Glutamatergic neuron (in vitro differentiated cells): Measurements from ENCODE around the gene TMEM94. TPM values are rescaled to one million over a fixed set of nuclear protein-coding genes. Genes with fewer than 3 reads are reported as not detected.

Source experiments
- DNase-seq: peaks from one replicate; pipeline ENCODE4 v3.0.0; 2022
- H3K27ac Mint-ChIP-seq: one replicate; pipeline ENCODE4 v1.8.0; 2020; ENCODE audit warnings: mild to moderate bottlenecking, mixed read lengths, inconsistent platforms; ENCODE audit not compliant: unreplicated experiment
- H3K27me3 Mint-ChIP-seq: one replicate; pipeline ENCODE4 v1.8.0; 2020; ENCODE audit warnings: mild to moderate bottlenecking, moderate library complexity, mixed read lengths, inconsistent platforms; ENCODE audit not compliant: unreplicated experiment
- H3K36me3 Mint-ChIP-seq: one replicate; pipeline ENCODE4 v1.8.0; 2020; ENCODE audit warnings: mild to moderate bottlenecking, mixed read lengths, inconsistent platforms; ENCODE audit not compliant: unreplicated experiment
- H3K4me1 Mint-ChIP-seq: one replicate; pipeline ENCODE4 v1.8.0; 2020; ENCODE audit warnings: mild to moderate bottlenecking, low read depth, mixed read lengths, inconsistent platforms; ENCODE audit not compliant: unreplicated experiment
- H3K4me3 Mint-ChIP-seq: one replicate; pipeline ENCODE4 v1.8.0; 2020; ENCODE audit warnings: mild to moderate bottlenecking, mixed read lengths, inconsistent platforms; ENCODE audit not compliant: unreplicated experiment
- H3K9me3 Mint-ChIP-seq: one replicate; pipeline ENCODE4 v1.8.0; 2020; ENCODE audit warnings: mild to moderate bottlenecking, moderate library complexity, mixed read lengths, inconsistent platforms; ENCODE audit not compliant: unreplicated experiment
- CTCF ChIP-seq: fragments of 200-600 bp; sonication (generic); IDR thresholded peaks from one replicate; pipeline ENCODE4 v1.5.0; 2021; ENCODE audit not compliant: partially characterized antibody, unreplicated experiment
- total RNA-seq: library from RNA; stranded (reverse); fragmentation: NEBNext Ultra II Directional; extraction: Animal tissue kit (Norgen Biotek cat#: 25700); gene quantifications from one replicate; pipeline ENCODE4 v1.2.1, GENCODE V29; 2021; ENCODE audit not compliant: unreplicated experiment

The TMEM94 gene
- total RNA-seq, 1 donor from 2014 or later: 117 TPM

GRCh38 chr17:75472119-75472518 is 15.7 kb downstream of the TMEM94 start:
- Mint-ChIP-seq H3K4me3 (no peak overlapping the region), H3K27ac (no peak overlapping the region), H3K4me1 (peaks cover 17% of the 10 kb centered on the region), H3K9me3 (peaks cover 6% of the 10 kb centered on the region), H3K36me3 (no peaks in the 10 kb centered on the region), H3K27me3 (peaks cover 5% of the 10 kb centered on the region)
- DNase-seq: no peak
- TF ChIP-seq CTCF: no peak

GRCh38 chr17:75473246-75473645 is 16.8 kb downstream of the TMEM94 start:
- Mint-ChIP-seq H3K4me1 (peaks cover 12% of the 10 kb centered on the region), H3K9me3 (peaks cover 4% of the 10 kb centered on the region), H3K36me3 (no peaks in the 10 kb centered on the region), H3K27ac (no peak overlapping the region), H3K27me3 (peaks cover 3% of the 10 kb centered on the region), H3K4me3 (no peak overlapping the region)
- no peak for DNase-seq
- TF ChIP-seq CTCF: no peak

- TF ChIP-seq CTCF: no peak
- Mint-ChIP-seq H3K27ac (no peak overlapping the region), H3K36me3 (no peaks in the 10 kb centered on the region), H3K4me1 (peaks cover 11% of the 10 kb centered on the region), H3K4me3 (no peak overlapping the region), H3K27me3 (peaks cover 3% of the 10 kb centered on the region), H3K9me3 (peaks cover 2% of the 10 kb centered on the region)
- DNase-seq: no peak
Observed at GRCh38 chr17:75474736-75475135, 18.3 kb downstream of the TMEM94 start.

GRCh38 chr17:75475144-75475835 is 18.9 kb downstream of the TMEM94 start:
- no peak for DNase-seq
- H3K9me3 Mint-ChIP-seq: peaks cover 4% of the 10 kb centered on the region
- H3K27me3 Mint-ChIP-seq: peaks cover 4% of the 10 kb centered on the region
- no peaks in the 10 kb centered on the region for H3K36me3 Mint-ChIP-seq
- H3K4me3 Mint-ChIP-seq: no peak overlapping the region
- no peak overlapping the region for H3K27ac Mint-ChIP-seq
- TF ChIP-seq CTCF: no peak
- H3K4me1 Mint-ChIP-seq: peaks cover 14% of the 10 kb centered on the region

GRCh38 chr17:75475851-75476250 is 19.4 kb downstream of the TMEM94 start:
- H3K4me1 Mint-ChIP-seq: peaks cover 18% of the 10 kb centered on the region
- no peak for TF ChIP-seq CTCF
- peaks cover 4% of the 10 kb centered on the region for H3K9me3 Mint-ChIP-seq
- DNase-seq: no peak
- no peak overlapping the region for H3K4me3 Mint-ChIP-seq
- H3K36me3 Mint-ChIP-seq: no peaks in the 10 kb centered on the region
- H3K27me3 Mint-ChIP-seq: peaks cover 8% of the 10 kb centered on the region
- no peak overlapping the region for H3K27ac Mint-ChIP-seq
